Measurements from ENCODE around the gene CHRNB2. TPM values are rescaled to one million over a fixed set of nuclear protein-coding genes. Genes with fewer than 3 reads are reported as not detected.
A peak's percentile ranks its signal among the peaks of the same experiment; 100 is the strongest.

The CHRNB2 gene
- total RNA-seq, 1 donor from 2014 or later, result 0.12 TPM

- DNase-seq (ENCODE audit: extremely low read depth, low read depth, low spot score), result no peak
Measured at GRCh38 chr1:154551474-154551873, 16.1 kb upstream of the CHRNB2 start.

DNA sequence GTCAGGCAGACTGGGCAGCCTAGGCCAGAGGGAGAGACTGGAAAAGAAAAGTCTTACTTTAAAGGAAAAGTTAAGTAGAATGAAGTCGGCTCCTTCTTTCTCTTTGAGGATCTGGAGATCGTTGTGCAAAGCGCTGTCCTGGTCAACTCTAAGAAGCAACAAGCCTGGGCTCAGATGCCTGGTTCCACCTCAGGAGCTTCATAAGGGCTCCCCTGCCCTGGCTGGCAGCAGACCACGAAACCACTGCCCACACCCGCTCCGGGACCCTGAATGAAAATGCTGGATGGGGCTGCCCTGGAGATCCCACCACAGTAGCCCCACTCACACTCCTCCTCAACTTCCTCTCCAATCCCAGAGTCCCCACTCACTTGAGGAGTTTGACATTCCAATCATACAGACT, 15.5 kb upstream of the CHRNB2 start:
- no peak for DNase-seq (ENCODE audit: extremely low read depth, low read depth, low spot score)

GRCh38 chr1:154553056-154554030, 14.2 kb upstream of the CHRNB2 start:
- DNase-seq (ENCODE audit: extremely low read depth, low read depth, low spot score), result no peak

DNA sequence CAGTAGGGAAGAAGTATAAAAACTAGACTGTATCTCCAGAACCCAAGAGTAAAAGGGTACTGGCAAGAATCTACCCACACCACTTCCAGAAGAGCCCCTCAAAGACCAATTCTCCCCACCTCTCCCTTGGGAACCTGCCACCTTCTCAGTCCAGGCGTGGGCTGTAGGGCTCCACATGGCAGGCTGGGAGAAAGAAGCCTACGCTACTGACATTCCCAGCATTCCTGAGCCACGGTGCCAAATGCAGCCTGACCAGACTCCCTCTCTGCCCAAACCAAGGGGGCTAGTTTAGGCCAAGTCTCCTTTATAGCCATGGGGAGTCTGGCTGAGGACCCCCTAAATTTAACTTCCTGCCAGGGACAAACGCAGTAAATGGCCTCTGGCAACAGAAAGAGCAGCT, 11.2 kb upstream of the CHRNB2 start:
- DNase-seq (ENCODE audit: extremely low read depth, low read depth, low spot score), result no peak

GRCh38 chr1:154557248-154557938, 10.2 kb upstream of the CHRNB2 start:
- DNase-seq (ENCODE audit: extremely low read depth, low read depth, low spot score), result no peak

DNA sequence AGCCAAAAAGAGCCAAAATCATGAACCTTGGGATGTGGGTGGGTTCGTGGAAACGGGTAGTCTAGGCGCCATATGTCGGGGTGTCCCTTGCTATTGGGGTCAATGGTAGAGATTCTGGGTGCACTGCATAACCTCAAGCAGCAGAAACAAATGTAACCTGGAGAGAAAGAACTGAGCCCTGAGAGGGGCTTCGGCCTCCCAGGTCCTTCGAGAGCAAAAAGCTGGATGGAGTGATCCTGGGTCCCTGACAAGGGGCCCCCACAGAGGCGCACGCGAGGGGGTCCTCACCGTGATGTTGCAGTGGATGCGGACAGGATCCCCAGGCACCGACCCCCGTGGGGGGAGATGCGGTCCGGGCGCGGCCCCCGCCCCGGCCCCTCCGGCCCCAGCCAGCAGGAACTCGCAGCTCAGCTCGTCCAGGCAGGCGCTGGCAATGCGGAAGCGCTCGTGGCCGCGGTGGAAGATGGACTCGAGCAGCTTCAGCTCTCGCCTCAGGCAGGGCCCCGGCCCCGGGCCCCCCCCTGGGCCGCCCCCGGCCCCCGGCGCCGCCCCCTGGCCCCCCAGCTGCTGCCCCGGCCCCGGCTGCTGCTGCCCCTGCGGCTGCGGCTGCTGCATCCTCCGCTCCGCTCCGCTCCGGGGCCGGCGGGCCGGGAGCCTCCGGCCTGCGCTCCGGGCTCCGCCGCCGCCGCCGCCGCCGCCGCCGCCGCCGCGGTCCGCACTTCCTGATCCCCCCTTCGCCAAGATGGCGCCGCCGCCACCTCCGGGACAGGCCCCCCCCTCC, 9.4 kb upstream of the CHRNB2 start, which contains the start of gene UBE2Q1:
TSS of gene UBE2Q1 (minus strand) at position 724 of the 781 bp plus-strand sequence. CDS start at position 615, 109 bp downstream.
- DNase-seq (ENCODE audit: extremely low read depth, low read depth, low spot score), result no peak

DNA sequence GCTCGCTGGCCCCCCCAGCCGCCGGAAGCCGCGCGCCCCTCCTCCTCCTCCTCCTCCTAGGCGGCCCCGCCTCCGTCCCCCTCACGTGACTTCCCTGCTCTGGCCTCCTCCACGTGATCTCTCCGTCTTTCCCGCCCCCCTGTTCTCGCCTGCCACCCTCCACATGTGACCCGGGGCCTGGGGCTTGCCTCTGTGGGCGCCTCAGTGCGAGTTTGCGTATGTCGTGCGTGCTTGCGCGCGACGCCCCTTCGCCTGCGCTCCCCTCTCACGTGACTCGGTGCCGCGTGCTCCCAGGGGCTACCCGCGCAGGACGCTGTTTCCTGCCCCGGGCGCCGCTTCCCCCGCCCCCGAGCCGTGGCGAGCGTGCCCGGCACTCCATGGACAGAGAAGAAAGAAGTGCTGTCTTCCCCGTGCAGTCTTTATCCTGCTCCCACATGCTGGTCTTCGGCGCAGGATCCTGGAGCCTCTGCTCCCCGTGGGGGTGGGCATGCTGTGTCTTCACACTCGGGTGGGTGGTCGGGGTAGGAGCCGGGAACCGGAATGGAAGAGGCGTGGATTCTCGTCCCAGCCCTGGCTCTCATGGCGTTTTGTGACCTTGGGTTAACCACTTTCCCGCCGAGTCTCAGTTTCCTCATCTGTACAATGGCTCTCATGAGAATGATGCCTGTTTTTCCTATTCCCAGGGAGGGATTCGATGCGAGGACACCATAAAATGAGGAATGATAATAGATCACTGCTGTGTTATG, 8.7 kb upstream of the CHRNB2 start:
- DNase-seq (ENCODE audit: extremely low read depth, low read depth, low spot score), result peak; percentile 77

DNA sequence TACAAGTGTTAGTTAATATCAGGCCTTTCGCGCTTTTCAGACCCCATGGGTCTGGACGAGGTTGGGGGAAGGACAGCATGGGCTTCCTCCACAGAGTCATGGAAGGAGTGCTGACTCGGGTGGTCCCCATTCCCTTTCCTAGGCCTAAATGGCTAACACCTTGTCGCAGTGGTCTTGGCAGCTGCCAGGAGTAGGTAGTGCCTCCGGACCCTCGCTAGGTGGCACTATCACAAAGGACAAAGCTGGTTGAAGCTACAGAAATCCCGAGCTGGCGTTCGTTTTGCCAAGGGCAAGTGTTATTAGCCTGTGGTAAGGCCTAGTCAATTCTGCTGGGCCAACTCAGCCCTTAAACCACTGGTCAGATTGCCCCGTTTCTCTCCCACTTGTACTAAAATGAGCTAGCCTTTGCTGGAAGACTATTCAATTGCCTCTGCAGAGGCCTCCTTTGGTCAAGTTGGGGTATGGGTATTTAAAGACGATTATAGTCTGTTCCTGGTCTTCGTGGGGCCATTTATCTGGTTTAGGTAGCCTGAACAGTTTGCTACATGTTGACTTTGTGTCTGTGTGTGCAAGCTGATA, 8.0 kb upstream of the CHRNB2 start:
- peak; percentile 91 for DNase-seq (ENCODE audit: extremely low read depth, low read depth, low spot score)

- DNase-seq (ENCODE audit: extremely low read depth, low read depth, low spot score), result no peak
Measured at GRCh38 chr1:154565876-154566275, 1.7 kb upstream of the CHRNB2 start.

DNA sequence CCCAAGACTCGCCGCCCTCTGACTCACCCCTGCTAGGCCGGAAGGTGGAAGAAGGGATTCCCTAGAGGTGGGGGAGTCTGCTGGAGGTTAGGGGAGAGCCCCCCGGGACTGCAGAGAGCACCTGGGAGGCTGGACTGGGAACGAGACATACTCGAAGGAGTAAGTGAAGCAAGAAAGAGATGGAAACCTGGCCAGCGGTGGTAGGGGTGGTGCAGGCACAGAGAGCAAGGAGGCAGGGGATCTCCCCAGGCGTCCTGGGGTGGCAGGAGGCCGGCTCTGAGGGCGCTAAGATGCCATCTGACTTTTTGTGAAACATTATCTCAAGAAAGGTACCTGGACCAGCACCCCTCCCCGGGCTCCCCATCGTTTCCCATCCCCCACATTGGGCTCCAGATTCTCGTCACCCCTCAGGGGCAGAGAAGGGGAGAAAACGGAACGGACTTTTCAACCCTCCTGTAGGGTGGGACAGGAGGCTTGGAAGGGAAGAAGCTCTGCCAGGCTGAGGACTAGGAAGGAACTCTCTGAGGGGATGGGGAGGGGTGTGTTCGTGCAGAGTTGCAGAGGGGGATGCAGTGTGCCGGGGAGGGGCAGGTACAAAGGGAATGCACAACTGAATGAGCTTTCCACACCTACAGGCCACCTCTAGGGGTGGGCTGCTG, 708 bp downstream of the CHRNB2 start:
- DNase-seq (ENCODE audit: extremely low read depth, low read depth, low spot score), result no peak

DNA sequence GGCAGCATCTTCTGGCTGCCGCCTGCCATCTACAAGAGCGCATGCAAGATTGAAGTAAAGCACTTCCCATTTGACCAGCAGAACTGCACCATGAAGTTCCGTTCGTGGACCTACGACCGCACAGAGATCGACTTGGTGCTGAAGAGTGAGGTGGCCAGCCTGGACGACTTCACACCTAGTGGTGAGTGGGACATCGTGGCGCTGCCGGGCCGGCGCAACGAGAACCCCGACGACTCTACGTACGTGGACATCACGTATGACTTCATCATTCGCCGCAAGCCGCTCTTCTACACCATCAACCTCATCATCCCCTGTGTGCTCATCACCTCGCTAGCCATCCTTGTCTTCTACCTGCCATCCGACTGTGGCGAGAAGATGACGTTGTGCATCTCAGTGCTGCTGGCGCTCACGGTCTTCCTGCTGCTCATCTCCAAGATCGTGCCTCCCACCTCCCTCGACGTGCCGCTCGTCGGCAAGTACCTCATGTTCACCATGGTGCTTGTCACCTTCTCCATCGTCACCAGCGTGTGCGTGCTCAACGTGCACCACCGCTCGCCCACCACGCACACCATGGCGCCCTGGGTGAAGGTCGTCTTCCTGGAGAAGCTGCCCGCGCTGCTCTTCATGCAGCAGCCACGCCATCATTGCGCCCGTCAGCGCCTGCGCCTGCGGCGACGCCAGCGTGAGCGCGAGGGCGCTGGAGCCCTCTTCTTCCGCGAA, 3.8 kb downstream of the CHRNB2 start:
- no peak for DNase-seq (ENCODE audit: extremely low read depth, low read depth, low spot score)

DNA sequence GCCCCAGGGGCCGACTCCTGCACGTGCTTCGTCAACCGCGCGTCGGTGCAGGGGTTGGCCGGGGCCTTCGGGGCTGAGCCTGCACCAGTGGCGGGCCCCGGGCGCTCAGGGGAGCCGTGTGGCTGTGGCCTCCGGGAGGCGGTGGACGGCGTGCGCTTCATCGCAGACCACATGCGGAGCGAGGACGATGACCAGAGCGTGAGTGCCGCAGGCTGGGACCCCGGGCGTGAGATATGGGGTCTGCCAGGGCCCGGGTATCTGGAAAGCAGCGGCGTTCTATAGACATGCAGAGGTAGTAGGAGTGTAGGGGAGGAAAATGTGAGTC, 4.3 kb downstream of the CHRNB2 start:
- DNase-seq (ENCODE audit: extremely low read depth, low read depth, low spot score), result no peak

GRCh38 chr1:154572468-154573167, 5.0 kb downstream of the CHRNB2 start:
- no peak for DNase-seq (ENCODE audit: extremely low read depth, low read depth, low spot score)

- no peak for DNase-seq (ENCODE audit: extremely low read depth, low read depth, low spot score)
Measured at GRCh38 chr1:154573168-154573510, 5.6 kb downstream of the CHRNB2 start.

- DNase-seq (ENCODE audit: extremely low read depth, low read depth, low spot score), result no peak
Measured at GRCh38 chr1:154574716-154575115, 7.1 kb downstream of the CHRNB2 start.

DNA sequence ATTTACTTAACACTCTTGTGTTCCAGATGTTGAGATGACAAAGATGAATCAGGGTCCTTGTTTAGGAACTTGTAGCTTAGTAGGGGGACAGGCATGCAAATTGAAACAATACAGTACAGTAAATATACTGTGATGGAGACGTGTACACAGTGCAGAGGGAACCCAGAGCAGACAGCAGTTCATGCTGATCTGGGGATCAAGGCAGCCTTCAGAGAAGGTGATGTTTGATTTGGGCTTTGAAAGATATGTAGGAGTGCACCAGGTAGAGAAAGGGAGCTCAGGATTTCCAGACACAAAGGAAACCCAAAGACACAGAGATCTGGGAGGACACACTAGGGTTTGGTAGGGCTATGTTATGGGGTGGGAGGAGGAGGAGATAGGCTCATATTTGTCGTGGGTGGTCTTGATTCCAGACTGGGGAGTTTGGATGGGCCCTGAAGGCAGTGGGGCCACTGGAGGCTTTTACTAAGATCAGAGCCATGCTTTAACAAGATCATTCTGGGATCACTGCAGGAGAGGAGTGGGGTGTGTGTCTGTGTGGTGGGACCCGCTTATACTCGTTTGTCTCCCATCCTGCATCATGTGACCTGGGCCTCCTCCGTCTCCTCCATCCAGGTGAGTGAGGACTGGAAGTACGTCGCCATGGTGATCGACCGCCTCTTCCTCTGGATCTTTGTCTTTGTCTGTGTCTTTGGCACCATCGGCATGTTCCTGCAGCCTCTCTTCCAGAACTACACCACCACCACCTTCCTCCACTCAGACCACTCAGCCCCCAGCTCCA, 7.8 kb downstream of the CHRNB2 start:
- DNase-seq (ENCODE audit: extremely low read depth, low read depth, low spot score), result no peak

GRCh38 chr1:154575951-154576566, 8.5 kb downstream of the CHRNB2 start:
- no peak for DNase-seq (ENCODE audit: extremely low read depth, low read depth, low spot score)

Data from glomerular endothelial cell (primary cell).